VCaP (cell line): Measurements from ENCODE around the gene BDP1.

Experiments used
- H3K27ac ChIP-seq: fragments of 450-650 bp; 2 replicates; pipeline ENCODE4 v1.5.1; 2017
- TF ChIP-seq, protein P1 (sequence below): fragments of 450-650 bp; conservative IDR thresholded peaks from 2 replicates; pipeline ENCODE4 v1.5.1; 2017; ENCODE audit warnings: mild to moderate bottlenecking, moderate library complexity

Gene BDP1

DNA sequence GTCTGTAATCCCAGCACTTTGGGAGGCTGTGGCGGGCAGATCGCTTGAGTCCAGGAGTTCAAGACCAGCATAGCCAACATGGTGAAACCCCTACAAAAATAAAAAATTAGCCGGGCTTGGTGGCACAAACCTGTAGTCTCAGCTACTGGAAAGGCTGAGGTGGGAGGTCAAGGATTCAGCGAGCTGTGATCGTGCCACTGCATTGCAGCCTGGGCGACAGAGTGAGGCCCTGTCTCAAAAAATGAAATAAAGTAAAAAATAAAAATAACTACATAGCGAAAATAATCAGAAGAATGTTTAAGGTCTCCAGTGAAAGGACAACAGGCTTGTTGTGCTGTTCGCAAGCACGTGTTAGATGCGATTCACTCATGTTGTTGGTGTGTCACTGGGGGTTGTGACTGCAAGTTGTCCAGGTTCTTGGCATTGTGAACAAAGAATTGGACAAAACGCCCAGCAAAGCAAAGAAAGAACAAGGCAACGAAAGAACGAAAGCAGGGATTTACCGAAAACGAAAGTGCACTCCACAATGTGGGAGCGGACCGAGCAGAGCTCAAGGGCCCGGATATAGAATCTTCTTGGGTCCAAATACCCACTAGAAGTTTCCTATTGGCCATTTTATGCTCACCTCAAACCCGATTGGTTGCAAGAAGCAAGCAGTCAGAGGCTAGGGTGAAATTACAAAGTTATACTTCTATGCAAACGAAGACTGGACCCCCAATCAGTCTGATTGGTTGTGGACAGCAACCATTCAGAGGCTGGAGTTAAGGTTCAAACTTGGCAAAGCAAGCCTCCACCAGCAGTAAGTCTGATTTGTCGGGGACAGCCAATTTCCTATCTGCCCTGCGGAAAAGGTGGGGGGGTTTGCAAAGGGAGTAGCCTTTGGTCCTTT, 130.8 kb downstream of the BDP1 start:
- H3K27ac ChIP-seq, result no peak overlapping the region
- TF ChIP-seq, protein P1, sequence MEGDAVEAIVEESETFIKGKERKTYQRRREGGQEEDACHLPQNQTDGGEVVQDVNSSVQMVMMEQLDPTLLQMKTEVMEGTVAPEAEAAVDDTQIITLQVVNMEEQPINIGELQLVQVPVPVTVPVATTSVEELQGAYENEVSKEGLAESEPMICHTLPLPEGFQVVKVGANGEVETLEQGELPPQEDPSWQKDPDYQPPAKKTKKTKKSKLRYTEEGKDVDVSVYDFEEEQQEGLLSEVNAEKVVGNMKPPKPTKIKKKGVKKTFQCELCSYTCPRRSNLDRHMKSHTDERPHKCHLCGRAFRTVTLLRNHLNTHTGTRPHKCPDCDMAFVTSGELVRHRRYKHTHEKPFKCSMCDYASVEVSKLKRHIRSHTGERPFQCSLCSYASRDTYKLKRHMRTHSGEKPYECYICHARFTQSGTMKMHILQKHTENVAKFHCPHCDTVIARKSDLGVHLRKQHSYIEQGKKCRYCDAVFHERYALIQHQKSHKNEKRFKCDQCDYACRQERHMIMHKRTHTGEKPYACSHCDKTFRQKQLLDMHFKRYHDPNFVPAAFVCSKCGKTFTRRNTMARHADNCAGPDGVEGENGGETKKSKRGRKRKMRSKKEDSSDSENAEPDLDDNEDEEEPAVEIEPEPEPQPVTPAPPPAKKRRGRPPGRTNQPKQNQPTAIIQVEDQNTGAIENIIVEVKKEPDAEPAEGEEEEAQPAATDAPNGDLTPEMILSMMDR, result no peak

DNA sequence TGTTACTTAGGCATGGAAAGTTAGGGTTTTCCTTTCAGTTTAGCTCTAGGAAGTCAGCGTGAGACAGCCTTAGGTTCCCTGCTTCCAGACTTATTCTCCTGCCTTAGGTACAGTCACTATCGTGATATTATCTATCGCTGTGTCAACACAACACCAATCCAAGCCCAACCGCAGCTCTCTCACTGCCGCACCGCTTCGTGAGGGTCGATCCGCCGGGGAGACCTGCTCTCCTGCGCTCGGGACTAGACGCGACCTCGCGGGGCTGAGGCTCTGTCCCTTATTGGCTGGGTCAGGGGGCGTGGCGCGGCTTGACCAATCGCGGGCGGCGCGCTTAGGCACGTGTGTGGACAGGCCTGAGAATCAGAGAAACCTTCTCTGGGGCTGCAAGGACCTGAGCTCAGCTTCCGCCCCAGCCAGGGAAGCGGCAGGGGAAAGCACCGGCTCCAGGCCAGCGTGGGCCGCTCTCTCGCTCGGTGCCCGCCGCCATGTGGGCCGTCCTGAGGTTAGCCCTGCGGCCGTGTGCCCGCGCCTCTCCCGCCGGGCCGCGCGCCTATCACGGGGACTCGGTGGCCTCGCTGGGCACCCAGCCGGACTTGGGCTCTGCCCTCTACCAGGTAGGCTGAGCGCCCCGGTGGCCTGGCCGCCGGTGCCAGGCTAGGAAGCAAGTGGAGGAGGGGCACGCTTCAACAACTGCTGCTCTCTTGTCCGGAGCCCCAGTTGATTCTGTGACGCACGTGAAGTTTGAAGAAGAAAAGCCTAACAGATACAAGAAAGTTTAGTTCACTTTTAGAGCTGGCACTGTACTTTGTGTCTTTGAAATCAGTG, 131.7 kb downstream of the BDP1 start, which contains the start of gene MCCC2:
Gene MCCC2, plus strand, starts transcription at position 400 of the 825 bp plus-strand sequence. Its CDS starts 86 bp downstream, at position 486.
- H3K27ac ChIP-seq, result no peak within 1 kb of the TSS
- TF ChIP-seq, protein P1, result no peak

DNA sequence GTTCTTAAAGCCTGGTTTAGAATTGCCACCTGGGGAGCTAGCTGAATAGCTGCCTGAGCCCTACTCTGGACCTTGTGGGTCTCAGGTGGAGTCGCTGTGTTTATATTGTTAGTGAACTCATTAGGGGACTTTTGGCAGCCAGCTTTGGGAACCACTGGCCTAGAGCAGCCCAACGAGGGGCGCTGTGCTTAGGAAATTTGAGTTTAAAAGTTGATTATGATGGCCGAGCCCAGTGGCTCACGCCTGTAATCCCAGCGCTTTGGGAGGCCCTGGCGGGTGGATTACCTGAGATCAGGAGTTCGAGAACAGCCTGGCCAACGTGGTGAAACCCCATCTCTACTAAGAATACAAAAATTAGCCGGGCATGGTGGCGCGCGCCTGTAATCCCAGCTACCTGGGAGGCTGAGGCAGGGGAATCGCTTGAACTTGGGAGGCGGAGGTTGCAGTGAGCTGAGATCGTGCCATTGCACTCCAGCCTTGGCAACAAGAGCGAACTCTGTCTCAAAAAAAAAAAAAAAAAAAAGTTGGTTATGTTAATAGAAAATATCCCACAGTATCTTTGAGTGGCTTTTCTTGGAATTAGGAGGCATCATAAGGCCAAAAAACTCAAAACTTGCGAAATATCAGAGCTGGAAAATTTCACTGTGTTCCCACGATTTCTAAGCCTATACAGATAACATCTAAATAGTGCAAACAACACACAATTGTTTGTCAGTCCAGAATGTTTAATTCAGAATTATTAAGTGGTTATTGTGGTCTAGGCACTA, 132.5 kb downstream of the BDP1 start:
- H3K27ac ChIP-seq, result no peak overlapping the region
- TF ChIP-seq, protein P1, result no peak

DNA sequence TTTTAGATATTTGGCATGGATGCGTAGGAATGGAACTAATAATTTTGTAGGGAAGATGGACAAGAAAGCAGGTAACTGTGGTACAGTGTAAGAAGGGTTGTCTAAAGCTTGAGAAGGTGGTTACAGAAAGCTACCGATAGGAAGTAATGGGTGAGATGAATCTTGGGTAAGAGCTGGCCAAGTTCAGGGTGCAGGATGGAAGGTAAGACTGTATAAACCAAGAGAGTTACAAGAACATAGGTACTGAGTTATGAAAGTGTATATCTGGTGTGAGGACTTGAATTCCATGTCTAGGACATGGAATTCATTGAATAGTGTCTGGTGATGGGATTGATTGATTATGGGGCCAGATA, 133.1 kb downstream of the BDP1 start:
- no peak overlapping the region for H3K27ac ChIP-seq
- TF ChIP-seq, protein P1, result no peak

DNA sequence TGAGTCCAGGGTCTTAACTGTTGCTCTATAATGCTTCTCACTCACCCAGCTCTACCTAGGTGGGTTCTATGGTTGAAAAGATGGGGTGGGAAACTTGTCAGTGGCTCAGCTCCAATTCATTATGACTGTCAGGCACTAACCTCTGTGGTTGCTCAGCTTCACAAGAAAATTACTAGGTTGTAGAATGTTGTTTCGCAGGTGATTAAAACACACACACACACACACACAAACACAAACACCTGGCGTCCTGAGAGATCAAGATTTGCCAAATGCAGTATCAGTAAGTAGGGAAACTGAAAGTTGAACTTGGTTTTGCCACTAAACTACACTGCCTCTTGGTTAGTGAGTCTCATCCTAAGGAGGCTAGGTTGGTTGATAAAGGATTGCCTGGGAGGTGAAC, 134.5 kb downstream of the BDP1 start:
- TF ChIP-seq, protein P1, result no peak
- no peak overlapping the region for H3K27ac ChIP-seq

DNA sequence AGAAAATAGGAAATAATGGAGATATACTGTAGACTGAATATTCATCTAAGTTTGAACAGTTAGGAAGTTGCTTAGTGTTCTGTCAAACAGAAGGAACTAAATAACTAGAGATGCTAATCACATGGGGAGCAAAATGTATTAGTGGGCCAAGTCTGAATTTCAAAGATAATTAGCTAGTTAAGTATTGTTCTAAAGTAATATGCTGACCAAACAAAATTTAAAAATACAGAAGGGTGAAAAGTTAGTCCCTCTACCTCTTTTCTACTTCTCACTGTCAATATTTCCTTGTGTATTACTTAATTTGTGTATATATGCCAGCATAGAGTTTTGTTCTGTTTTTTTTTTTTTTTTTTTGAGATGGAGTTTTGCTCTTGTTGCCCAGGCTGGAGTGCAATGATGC, 135.6 kb downstream of the BDP1 start:
- H3K27ac ChIP-seq, result no peak overlapping the region
- TF ChIP-seq, protein P1, result no peak
